NCI-H446 treated with DMSO at 0.1 percent for 48 hours (cell line): ENCODE results near the gene OVCH2.
"Not testable (repeated sequence)": the region's sequence is repeated elsewhere in the genome, so short reads cannot be mapped to it uniquely, and the experiment has no call there.

ENCODE experiments used
- DNase-seq: peaks from one replicate; lab custom pipeline; 2025; lab: John Stamatoyannopoulos, UW

Gene OVCH2, protein sequence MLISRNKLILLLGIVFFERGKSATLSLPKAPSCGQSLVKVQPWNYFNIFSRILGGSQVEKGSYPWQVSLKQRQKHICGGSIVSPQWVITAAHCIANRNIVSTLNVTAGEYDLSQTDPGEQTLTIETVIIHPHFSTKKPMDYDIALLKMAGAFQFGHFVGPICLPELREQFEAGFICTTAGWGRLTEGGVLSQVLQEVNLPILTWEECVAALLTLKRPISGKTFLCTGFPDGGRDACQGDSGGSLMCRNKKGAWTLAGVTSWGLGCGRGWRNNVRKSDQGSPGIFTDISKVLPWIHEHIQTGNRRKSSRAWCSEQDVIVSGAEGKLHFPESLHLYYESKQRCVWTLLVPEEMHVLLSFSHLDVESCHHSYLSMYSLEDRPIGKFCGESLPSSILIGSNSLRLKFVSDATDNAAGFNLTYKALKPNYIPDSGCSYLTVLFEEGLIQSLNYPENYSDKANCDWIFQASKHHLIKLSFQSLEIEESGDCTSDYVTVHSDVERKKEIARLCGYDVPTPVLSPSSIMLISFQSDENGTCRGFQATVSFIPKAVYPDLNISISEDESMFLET

GRCh38 chr11:7706377-7706776, at the start of gene OVCH2:
Gene OVCH2, minus strand, starts transcription at chr11:7706477. Its CDS starts 83 bp downstream, at chr11:7706394.
- no peak for DNase-seq

GRCh38 chr11:7749456-7749855, 43.2 kb upstream of the OVCH2 start:
- no peak for DNase-seq

DNA sequence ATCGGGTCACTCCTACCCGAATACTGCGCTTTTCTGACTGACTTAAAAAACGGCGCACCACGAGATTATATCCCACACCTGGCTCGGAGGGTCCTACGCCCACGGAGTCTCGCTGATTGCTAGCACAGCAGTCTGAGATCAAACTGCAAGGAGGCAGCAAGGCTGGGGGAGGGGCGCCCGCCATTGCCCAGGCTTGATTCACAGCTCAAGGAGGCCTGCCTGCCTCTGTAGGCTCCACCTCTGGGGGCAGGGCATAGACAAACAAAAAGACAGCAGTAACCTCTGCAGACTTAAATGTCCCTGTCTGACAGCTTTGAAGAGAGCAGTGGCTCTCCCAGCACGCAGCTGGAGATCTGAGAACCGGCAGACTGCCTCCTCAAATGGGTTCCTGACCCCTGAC, 28.5 kb upstream of the OVCH2 start:
- DNase-seq = not testable (repeated sequence)

DNA sequence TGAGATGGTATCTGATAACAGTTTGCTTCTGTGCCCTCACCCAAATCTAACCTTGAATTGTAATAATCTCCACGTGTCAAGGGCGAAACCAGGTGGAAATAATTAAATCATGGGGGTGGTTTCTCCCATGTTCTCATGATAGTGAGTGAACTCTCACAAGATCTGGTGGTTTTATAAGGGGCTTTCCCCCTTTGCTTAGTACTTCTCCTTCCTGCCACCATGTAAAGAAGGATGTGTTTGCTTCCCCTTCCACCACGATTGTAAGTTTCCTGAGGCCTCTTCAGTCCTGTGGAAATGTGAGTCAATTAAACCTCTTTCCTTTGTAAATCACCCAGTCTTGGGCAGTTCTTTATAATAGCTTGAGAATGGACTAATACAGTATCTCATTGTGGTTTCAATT, 8.5 kb upstream of the OVCH2 start:
- DNase-seq = no peak

DNA sequence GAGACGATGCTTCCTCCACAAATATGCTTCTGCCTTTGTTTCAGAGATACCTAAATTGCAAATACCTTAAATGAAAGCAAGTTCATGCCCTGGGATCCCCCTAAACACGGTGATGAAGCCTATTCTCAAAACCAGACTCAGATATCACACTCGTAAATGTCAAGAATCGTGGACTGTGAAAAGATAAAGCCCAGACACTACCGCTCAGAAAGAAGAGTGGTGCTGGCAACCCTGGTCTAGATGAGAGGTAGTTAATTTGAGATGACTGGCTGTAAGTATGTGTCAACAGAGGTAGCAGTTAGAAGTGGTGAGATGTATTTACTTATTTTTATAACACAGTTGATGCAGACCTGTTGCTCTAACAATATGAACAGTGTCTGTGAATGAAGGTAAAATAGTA, 2.5 kb downstream of the OVCH2 start:
- DNase-seq = no peak

- DNase-seq = no peak
Measured at GRCh38 chr11:7696424-7696823, 9.9 kb downstream of the OVCH2 start.

DNA sequence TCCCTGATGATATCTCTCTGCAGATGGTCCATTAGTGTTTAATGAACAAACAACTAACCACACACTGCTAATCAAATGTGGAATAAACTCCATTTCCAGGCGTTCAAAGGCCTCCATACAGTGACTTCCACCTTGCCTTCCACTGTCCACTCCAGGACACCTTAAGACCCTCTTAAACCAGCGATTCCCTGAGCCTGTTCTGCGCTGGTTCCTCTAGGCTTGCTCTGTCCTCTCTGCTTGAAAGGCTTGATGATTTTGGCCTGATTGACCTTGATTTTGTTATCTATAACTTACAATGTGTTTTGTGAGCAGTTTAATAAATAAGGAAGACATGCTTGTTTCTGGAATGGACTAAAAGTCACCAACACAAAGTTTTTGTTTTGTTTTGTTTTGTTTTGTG, 12.0 kb downstream of the OVCH2 start:
- DNase-seq = no peak

DNA sequence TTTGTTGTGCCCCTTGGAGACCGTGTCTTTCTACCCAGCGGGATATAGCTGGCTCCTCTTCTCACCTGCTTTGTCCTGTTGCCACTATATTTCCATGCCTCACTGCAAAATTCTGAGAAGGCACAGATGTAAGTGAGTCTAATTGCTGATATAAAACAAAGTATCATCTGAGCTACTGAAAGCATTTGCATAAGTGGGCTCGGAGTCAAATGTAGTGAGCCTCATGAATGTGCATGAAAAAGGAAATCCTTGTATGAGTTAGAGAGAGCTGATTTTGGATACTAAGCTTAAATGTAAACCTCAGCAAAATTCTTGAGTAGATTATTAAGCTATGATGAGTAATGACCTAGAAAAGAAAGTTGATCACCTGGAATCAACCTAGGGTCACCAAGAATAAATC, 13.9 kb downstream of the OVCH2 start:
- DNase-seq = no peak

- no peak for DNase-seq
Measured at GRCh38 chr11:7691759-7692350, 14.4 kb downstream of the OVCH2 start.

GRCh38 chr11:7690648-7691047, 15.6 kb downstream of the OVCH2 start:
- no peak for DNase-seq

DNA sequence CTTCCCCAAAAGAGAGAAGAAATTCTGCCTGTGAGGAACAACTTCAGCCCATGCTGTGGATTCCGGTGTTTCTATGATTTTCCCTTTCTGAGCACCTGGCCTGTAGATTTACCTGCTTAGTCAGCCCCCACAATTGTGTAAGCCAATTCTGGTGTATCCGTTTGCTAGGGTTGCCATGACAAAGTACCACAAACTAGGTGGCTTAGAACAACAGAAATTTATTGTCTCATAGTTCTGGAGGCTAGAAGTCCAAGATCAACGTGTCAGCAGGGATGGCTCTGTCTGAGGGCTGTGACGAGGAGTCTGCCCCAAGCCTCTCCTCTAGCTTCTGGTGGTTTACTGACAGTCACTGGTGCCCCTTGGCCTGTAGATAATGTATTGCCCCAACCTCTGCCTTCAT, 17.0 kb downstream of the OVCH2 start:
- no peak for DNase-seq

GRCh38 chr11:7688238-7688826, 17.9 kb downstream of the OVCH2 start:
- peak; percentile 24 for DNase-seq

DNA sequence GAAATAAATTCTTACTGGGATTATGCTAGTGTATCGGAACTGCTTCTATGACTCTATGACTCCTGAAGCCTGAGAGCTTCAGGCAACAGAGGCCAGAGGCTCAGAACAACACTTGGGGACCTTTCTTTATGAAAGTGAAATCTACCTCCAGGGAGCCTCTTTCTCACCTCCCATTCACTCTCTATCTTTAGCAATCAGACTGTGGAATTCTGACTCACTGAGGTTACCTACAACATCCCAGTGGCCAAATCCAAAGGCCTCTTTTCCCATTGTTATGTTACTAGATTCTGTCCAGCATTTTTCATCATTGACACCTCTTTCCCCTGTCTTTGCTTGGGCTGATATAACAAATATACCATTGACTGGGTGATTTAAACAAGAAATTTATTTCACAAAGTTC, 18.9 kb downstream of the OVCH2 start:
- DNase-seq = no peak

GRCh38 chr11:7686761-7687160, 19.5 kb downstream of the OVCH2 start:
- DNase-seq = no peak

- no peak for DNase-seq
Measured at GRCh38 chr11:7683571-7683970, 22.7 kb downstream of the OVCH2 start.

DNA sequence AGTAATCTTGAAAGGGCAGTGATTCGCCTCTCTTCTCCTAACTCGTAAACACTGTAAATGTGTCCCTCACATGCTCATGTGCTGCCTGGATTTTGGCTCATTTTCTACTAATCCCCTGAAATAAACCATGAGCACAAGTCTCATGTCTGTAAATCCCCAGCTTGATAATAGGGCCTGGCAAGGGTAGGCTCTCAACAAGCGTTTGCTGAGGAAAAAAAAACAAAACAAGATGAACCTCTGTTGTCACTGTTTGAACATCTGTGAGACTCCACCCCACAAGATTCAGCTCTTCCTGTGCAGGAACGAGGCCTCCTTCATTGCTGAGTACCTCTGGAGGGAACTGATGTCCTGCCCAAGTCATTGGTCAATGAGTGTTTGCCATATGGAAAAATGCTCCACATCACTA, 28.5 kb downstream of the OVCH2 start:
- DNase-seq = no peak

DNA sequence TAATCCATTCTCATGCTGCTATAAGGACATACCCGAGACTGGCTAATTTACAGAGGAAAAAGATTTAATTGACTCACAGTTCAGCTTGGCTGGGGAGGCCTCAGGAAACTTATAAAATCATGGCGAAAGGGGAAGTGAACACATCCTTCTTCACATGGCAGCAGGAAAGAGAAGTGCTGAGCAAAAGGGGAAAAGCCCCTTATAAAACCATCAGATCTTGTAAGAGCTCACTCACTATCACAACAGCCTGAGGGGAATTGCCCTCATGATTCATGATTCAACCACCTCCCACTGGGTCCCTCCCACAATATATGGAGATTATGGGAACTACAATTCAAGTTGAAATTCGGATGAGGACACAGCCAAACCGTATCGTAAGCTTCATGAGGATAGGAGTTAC, 29.2 kb downstream of the OVCH2 start:
- no peak for DNase-seq

DNA sequence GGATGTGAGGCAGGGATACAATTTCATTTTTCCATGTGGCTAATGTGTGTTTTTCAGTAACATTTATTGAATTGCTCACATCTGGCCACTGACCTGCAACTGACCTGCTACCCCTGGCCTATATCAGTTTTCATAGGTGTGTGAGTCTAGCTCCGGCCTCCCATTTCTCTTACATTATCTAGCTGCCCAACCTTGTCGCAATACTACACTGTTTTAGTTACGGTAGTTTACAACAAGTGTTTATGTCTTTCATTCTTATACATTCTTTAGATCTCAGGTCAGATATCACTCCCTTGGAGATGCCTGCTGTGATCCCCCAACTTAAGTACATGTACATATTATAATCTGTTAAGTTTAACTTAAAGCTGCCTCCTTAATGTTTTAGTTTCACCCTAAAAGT, 30.6 kb downstream of the OVCH2 start:
- no peak for DNase-seq

- DNase-seq = no peak
Measured at GRCh38 chr11:7673724-7674434, 32.4 kb downstream of the OVCH2 start.

DNA sequence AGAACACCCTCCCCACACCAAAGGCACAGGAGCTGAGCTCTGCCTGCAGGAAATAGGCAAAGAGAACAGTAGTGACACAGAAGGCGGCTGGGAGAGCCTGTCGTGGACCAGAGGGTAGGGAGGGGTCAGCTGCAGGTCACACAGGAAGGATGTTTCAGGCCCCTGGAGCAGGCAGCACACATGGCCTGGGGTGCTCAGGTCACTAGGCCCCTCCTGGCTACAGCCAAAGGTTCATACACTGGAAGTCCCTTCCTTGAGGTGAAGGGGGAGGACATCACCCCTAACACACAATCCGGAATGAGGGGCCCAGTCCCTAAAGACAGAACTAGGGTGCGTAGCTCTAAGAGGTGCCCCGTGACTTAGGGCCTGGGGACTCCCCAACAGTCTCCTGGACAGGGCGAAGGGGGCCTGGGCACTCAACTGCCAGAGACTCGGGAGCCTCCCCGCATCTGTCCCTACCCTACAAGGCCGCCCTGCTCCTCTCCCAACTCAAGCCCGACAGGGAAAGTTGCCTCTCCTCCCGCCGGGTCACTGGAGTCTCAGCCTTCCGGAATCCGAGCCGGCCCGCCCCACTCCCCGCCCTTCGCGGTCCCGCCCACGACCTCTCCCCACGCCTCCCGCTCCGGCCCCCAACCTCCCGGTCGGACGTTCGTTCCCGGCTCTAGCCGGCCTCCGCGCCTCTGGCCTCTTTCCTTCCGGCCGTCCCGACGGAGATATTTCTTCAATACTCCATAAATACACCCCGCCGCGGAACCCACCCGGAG, 33.1 kb downstream of the OVCH2 start, which contains the start of gene CYB5R2:
TSS of gene CYB5R2 (minus strand) at position 541 of the 764 bp plus-strand sequence. CDS start 675 bp downstream, outside the sequence.
- no peak for DNase-seq

- no peak for DNase-seq
Measured at GRCh38 chr11:7672276-7672959, 33.9 kb downstream of the OVCH2 start.
